HG03066 (cell line): ENCODE data around the gene ASPHD2.
A peak's percentile ranks its signal among the peaks of the same experiment; 100 is the strongest.
"Not testable (repeated sequence)": the region's sequence is repeated elsewhere in the genome, so short reads cannot be mapped to it uniquely, and the experiment has no call there.

ENCODE experiments used
- ATAC-seq: cut with Tn5 transposase; IDR thresholded peaks from one replicate; pipeline ENCODE4 v1.9.1; 2021; ENCODE audit warnings: low read depth; ENCODE audit not compliant: unreplicated experiment

Gene ASPHD2, protein sequence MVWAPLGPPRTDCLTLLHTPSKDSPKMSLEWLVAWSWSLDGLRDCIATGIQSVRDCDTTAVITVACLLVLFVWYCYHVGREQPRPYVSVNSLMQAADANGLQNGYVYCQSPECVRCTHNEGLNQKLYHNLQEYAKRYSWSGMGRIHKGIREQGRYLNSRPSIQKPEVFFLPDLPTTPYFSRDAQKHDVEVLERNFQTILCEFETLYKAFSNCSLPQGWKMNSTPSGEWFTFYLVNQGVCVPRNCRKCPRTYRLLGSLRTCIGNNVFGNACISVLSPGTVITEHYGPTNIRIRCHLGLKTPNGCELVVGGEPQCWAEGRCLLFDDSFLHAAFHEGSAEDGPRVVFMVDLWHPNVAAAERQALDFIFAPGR

GRCh38 chr22:26428515-26429457 lies at the start of gene ASPHD2:
Gene ASPHD2, plus strand, starts transcription at chr22:26429260. Its CDS starts 4,356 bp downstream, at chr22:26433616.
- peak; percentile 71 for ATAC-seq

- no peak for ATAC-seq
Observed at GRCh38 chr22:26380072-26380830, 48.8 kb upstream of the ASPHD2 start.

- ATAC-seq = no peak
Observed at GRCh38 chr22:26382782-26383181, 46.3 kb upstream of the ASPHD2 start.

GRCh38 chr22:26383968-26384556 lies 45.0 kb upstream of the ASPHD2 start:
- no peak for ATAC-seq

DNA sequence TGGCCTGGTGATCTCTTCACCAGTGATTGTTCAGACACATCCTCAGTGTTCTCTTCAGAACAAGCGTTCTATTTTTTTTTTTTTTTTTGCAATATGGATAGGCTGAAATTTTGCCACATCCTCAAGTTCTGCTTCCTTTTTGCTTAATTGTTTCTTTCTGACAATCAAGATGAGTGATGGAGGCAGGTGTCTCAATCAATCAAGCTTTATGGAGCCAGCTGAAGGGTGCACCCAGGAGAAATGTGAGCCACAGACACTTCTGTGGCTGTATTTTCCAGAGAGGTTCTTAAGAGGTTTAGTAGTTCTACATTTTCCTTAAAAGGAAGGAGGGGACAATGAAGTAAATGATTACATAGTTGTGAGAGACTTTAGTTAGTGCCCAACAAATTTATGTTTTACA lies 43.9 kb upstream of the ASPHD2 start:
- ATAC-seq = no peak

- ATAC-seq = no peak
Observed at GRCh38 chr22:26389125-26389524, 39.9 kb upstream of the ASPHD2 start.

DNA sequence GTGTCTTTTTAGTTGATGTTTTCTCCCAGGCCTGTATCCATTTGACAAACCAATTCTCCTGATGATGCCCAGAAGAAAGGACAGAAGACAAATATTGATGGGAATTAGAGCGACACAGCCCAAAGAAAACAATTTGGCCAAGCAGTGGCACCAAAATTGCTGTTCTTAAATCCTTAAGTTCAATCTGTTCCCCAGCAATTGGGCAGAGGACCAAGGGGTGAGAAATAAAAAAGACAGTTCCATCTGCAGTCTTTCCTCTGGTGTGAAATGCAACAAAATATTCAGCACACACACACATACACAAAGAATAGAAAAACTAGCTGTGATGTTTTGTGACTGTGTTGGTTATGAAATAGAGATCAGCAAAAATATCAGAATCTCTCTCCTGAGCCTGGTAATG lies 38.0 kb upstream of the ASPHD2 start:
- no peak for ATAC-seq

GRCh38 chr22:26391623-26392022 lies 37.4 kb upstream of the ASPHD2 start:
- ATAC-seq = no peak

DNA sequence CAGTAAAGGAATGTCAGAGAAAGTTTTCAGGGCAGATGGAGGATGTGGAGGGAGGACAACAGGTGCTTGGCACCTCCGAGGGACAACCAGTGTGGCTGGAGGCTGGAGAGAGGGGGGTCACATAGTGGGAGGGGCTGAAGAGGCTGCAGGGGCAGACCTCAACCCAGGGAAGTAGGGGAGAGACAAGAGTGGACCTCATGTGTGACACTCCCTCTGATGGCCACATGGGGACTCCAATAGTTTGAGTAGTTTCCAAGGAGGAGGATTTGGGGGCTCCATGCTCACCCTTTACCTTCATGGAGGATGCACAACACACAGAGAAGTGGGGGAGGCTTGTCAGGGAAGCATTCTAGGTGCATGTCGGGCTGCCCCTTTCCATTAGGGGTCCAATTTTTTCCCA lies 35.1 kb upstream of the ASPHD2 start:
- no peak for ATAC-seq

GRCh38 chr22:26394777-26395176 lies 34.3 kb upstream of the ASPHD2 start:
- no peak for ATAC-seq

- no peak for ATAC-seq
Observed at GRCh38 chr22:26395926-26396325, 33.1 kb upstream of the ASPHD2 start.

DNA sequence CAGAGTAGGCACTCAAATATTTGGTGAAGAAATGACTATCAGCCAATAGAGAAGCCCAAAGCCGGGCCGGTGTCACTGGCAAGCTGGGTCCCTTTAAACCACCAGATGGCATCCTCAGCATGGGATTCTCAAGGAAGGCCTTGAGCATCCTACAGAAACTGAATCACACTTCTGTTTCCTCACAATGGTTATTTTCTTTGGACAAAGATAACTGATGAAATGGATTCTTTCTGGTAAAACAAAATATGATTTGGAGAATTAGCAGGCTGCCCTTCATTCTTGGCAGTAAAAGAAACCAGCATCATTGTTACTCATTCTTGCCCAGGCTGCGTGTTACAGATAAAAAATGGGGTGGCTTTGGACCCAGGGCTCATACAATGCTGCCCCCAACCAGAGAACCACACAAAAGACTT lies 30.3 kb upstream of the ASPHD2 start:
- no peak for ATAC-seq

GRCh38 chr22:26399289-26399688 lies 29.8 kb upstream of the ASPHD2 start:
- no peak for ATAC-seq

DNA sequence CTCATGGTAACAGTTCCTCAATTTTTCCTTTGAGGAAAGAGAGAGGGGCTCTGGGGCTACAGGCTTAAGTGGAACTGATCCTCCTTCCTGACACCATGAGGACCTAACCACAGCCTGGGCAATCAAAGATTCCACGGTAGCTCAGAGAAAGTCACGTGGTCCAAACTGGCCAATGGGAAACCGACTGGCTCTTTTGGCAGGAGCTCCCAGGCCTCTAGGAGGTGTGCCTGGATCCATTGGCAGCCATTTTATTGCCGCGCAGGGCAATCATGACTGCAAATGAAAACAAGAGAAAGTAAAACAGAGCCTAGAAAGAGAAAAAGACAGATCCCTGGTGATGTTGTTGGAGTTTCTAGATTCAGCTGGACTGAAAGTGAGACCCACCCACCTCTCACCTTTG lies 27.3 kb upstream of the ASPHD2 start:
- no peak for ATAC-seq

GRCh38 chr22:26404851-26405421 lies 24.1 kb upstream of the ASPHD2 start:
- no peak for ATAC-seq

GRCh38 chr22:26406118-26406517 lies 22.9 kb upstream of the ASPHD2 start:
- no peak for ATAC-seq

GRCh38 chr22:26408562-26409220 lies 20.4 kb upstream of the ASPHD2 start:
- not testable (repeated sequence) for ATAC-seq

GRCh38 chr22:26409719-26410335 lies 19.2 kb upstream of the ASPHD2 start:
- no peak for ATAC-seq

- no peak for ATAC-seq
Observed at GRCh38 chr22:26410386-26410785, 18.7 kb upstream of the ASPHD2 start.
